H1 (cell line): ENCODE results near the gene NAALADL1. TPM values are rescaled to one million over a fixed set of nuclear protein-coding genes. Genes with fewer than 3 reads are reported as not detected.

ENCODE experiments used
- CTBP2 ChIP-seq: IDR thresholded peaks from 2 replicates; pipeline ENCODE4 v1.7.0; 2011; ENCODE audit warnings: borderline replicate concordance, mild to moderate bottlenecking, moderate library complexity, mixed read lengths, low read length; ENCODE audit not compliant: insufficient read depth, insufficient read length
- polyA plus RNA-seq, 7 experiments: library from polyadenylated mRNA; depleted of rRNA in 3 of 7; stranded (reverse) in 5 of 7; unstranded in 2 of 7; fragments of >200 nt in 5 of 7; fragments of 200-250 nt in 2 of 7; gene quantifications; 1 replicate in 5 of 7; 2 replicates in 1 of 7; 4 replicates in 1 of 7; pipeline versions ENCODE4 v1.2.1 to v1.2.3, GENCODE V29; 2011 to 2013; ENCODE audit warnings: missing spikeins in 2 of 7, mixed read lengths in 2 of 7
- total RNA-seq: library from RNA; stranded (reverse); fragmentation: NEBNext Ultra II Directional; extraction: Animal tissue kit (Norgen Biotek cat#: 25700); gene quantifications from 2 replicates; pipeline ENCODE4 v1.2.1, GENCODE V29; 2021

NAALADL1 gene
- total and polyA plus RNA-seq, 2 of the 8 experiments (the other 6 are each of a cell fraction or from before 2014, with no cell fraction given): 7.5 to 9.9 TPM

DNA sequence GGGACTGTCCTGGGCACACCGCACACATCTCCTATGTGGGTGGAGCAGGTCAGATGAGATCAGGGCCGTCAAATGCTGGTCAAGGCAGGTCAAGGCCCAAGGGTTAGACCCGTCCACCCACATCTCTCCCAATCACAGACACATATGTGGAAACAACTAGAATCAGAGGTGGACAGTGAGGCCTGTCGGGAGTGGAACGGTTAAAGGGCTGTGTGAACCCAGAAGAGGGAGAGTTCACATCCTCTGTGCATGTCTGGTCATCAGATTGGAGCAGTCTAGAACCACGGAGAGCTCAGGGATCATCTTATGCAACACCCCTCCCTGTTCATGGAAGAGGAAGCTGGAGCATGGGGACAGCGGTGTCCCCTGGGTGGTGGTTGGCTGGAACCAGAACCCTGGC lies 38.5 kb downstream of the NAALADL1 start (continued):
- TF ChIP-seq CTBP2: no peak
